Upper lobe of left lung (tissue), 6 donors: ENCODE data around the gene COL23A1. TPM values are rescaled to one million over a fixed set of nuclear protein-coding genes. Genes with fewer than 3 reads are reported as not detected.

Experiments
- ATAC-seq, 2 donors: fragments of 200-7000 bp; cut with Tn5 transposase; one replicate each; pipeline ENCODE4 v1.9.1; 2022; ENCODE audit warnings: mild to moderate bottlenecking in 2 of 2, moderate library complexity in 2 of 2; ENCODE audit not compliant: low FRiP score in 2 of 2
- DNase-seq, 2 donors: peaks; one replicate each; pipeline ENCODE4 v3.0.0-alpha.2; 2019 to 2020
- H3K27ac ChIP-seq, 4 donors: fragments of 200-600 bp; sonication (generic); one replicate each; pipeline ENCODE4 v1.5.1; 2016 to 2019
- H3K27me3 ChIP-seq, 4 donors: fragments of 200-600 bp; sonication (generic); one replicate each; pipeline ENCODE4 v1.5.1; 2017 to 2019
- H3K36me3 ChIP-seq, 4 donors: fragments of 200-600 bp; sonication (generic); one replicate each; pipeline ENCODE4 v1.5.1; 2016 to 2019
- H3K4me1 ChIP-seq, 4 donors: fragments of 200-600 bp; sonication (generic); one replicate each; pipeline ENCODE4 v1.5.1; 2018 to 2019
- H3K4me3 ChIP-seq, 4 donors: fragments of 200-600 bp; sonication (generic); one replicate each; pipeline ENCODE4 v1.5.1; 2017 to 2019; ENCODE audit warnings: mild to moderate bottlenecking in 2 of 4, moderate library complexity in 1 of 4
- H3K9me3 ChIP-seq, 4 donors: fragments of 200-600 bp; sonication (generic); one replicate each; pipeline ENCODE4 v1.5.1; 2018 to 2019
- EP300 ChIP-seq, 4 donors: sonication (generic); formaldehyde crosslinking; IDR thresholded peaks; one replicate each; pipeline ENCODE4 v1.5.1; 2017; ENCODE audit warnings: antibody characterized with exemption in 4 of 4, control low read depth in 2 of 4
- POLR2A ChIP-seq, 4 donors: fragments of 450-650 bp; IDR thresholded peaks; one replicate each; pipeline ENCODE4 v1.5.1; 2016 to 2017; ENCODE audit warnings: antibody characterized with exemption in 4 of 4, mild to moderate bottlenecking in 2 of 4
- POLR2AphosphoS5 ChIP-seq, 2 donors: sonication (generic); formaldehyde crosslinking; IDR thresholded peaks; one replicate each; pipeline ENCODE4 v1.5.1; 2017; ENCODE audit warnings: antibody characterized with exemption in 2 of 2
- WGBS, 2 donors: methylation state at CpG; one replicate each; pipeline ENCODE4 v1.1.5; 2017 to 2018; 5-methylcytosine and 5-hydroxymethylcytosine counted together
- total RNA-seq, 6 donors: library from RNA; depleted of rRNA in 4 of 6; stranded (reverse); fragments of >200 nt in 4 of 6; gene quantifications; one replicate each; pipeline versions ENCODE4 v1.1.0 to v1.2.1, GENCODE V29; 2016 to 2021
- TF ChIP-seq, protein P1 (sequence below), 6 experiments: fragments of 450-650 bp in 4 of 6; fragments of 200-600 bp in 2 of 6; sonication (generic) in 2 of 6; IDR thresholded peaks; one replicate each; pipeline ENCODE4 v1.5.1; 2016 to 2019; ENCODE audit warnings: antibody characterized with exemption in 6 of 6
- donor health status: DM: no; HTN: no; CAD: no; lungs with moderate emphysema.
- donor health status: DM: no; HTN: yes; CAD: no; lungs with severe emphysema.

The COL23A1 gene
- total RNA-seq, 6 donors from 2014 or later: 0.61 to 3.1 (median 1.5) TPM

GRCh38 chr5:178496642-178497041 lies 93.6 kb downstream of the COL23A1 start:
- no peak overlapping the region for H3K27ac ChIP-seq
- H3K9me3 ChIP-seq: no peaks in the 10 kb centered on the region
- no peaks in the 10 kb centered on the region for H3K36me3 ChIP-seq
- ATAC-seq (peak in 1 of 2 donors; percentile 8), DNase-seq (no peak)
- no peaks in the 10 kb centered on the region for H3K27me3 ChIP-seq
- no peaks in the 10 kb centered on the region for H3K4me1 ChIP-seq
- TF ChIP-seq POLR2A (IDR thresholded peaks at IDR 0.05) (no peak), POLR2AphosphoS5 (IDR thresholded peaks at IDR 0.05) (no peak), EP300 (IDR thresholded peaks at IDR 0.05) (no peak)
- TF ChIP-seq, protein P1, sequence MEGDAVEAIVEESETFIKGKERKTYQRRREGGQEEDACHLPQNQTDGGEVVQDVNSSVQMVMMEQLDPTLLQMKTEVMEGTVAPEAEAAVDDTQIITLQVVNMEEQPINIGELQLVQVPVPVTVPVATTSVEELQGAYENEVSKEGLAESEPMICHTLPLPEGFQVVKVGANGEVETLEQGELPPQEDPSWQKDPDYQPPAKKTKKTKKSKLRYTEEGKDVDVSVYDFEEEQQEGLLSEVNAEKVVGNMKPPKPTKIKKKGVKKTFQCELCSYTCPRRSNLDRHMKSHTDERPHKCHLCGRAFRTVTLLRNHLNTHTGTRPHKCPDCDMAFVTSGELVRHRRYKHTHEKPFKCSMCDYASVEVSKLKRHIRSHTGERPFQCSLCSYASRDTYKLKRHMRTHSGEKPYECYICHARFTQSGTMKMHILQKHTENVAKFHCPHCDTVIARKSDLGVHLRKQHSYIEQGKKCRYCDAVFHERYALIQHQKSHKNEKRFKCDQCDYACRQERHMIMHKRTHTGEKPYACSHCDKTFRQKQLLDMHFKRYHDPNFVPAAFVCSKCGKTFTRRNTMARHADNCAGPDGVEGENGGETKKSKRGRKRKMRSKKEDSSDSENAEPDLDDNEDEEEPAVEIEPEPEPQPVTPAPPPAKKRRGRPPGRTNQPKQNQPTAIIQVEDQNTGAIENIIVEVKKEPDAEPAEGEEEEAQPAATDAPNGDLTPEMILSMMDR (IDR thresholded peaks at IDR 0.05): no peak
- 57 to 73% methylated on average over 1 of the region's 1 CpG for WGBS, 2 donors
- no peak overlapping the region for H3K4me3 ChIP-seq

GRCh38 chr5:178496214-178496613 lies 94.0 kb downstream of the COL23A1 start:
- Histone ChIP-seq H3K27ac (no peak overlapping the region), H3K4me1 (no peaks in the 10 kb centered on the region), H3K27me3 (no peaks in the 10 kb centered on the region), H3K4me3 (no peak overlapping the region), H3K36me3 (no peaks in the 10 kb centered on the region), H3K9me3 (no peaks in the 10 kb centered on the region)
- DNase-seq (no peak), ATAC-seq (no peak)
- WGBS, 2 donors: 89 to 90% methylated on average over 5 of the region's 5 CpGs
- TF ChIP-seq, protein P1 (IDR thresholded peaks at IDR 0.05): no peak
- TF ChIP-seq POLR2A (IDR thresholded peaks at IDR 0.05) (no peak), EP300 (IDR thresholded peaks at IDR 0.05) (no peak), POLR2AphosphoS5 (IDR thresholded peaks at IDR 0.05) (no peak)

GRCh38 chr5:178495706-178496105 lies 94.5 kb downstream of the COL23A1 start:
- DNase-seq: no peak
- no peaks in the 10 kb centered on the region for H3K36me3 ChIP-seq
- no peaks in the 10 kb centered on the region for H3K27me3 ChIP-seq
- 71 to 89% methylated on average over 4 of the region's 4 CpGs for WGBS, 2 donors
- no peak for ATAC-seq
- no peak overlapping the region for H3K4me3 ChIP-seq
- no peak overlapping the region for H3K27ac ChIP-seq
- H3K9me3 ChIP-seq: no peaks in the 10 kb centered on the region
- TF ChIP-seq POLR2AphosphoS5 (IDR thresholded peaks at IDR 0.05) (no peak), POLR2A (IDR thresholded peaks at IDR 0.05) (no peak), EP300 (IDR thresholded peaks at IDR 0.05) (no peak)
- TF ChIP-seq, protein P1 (IDR thresholded peaks at IDR 0.05): no peak
- no peaks in the 10 kb centered on the region for H3K4me1 ChIP-seq

DNA sequence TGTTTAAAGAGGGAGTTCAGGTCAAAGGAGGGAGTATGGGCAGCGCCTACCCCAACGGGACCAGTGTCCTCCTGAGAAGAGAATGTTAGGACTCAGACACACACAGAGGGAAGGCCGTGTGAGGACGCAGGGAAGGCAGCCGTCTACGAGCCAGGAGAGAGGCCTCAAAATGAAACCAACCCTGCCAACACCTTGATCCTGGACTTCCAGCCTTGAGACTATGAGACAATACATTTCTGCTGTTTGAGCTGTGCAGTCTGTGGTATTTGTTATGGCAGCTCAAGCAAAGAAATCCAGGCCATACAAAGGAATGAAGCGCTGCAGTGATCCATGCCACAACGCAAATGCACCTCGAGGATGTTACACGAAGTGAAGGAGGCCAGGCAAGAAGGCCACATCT lies 97.9 kb downstream of the COL23A1 start:
- H3K27ac ChIP-seq: no peak overlapping the region
- DNase-seq (no peak), ATAC-seq (no peak)
- H3K4me1 ChIP-seq: no peaks in the 10 kb centered on the region
- no peaks in the 10 kb centered on the region for H3K36me3 ChIP-seq
- no peaks in the 10 kb centered on the region for H3K9me3 ChIP-seq
- TF ChIP-seq EP300 (IDR thresholded peaks at IDR 0.05) (no peak), POLR2AphosphoS5 (IDR thresholded peaks at IDR 0.05) (no peak), POLR2A (IDR thresholded peaks at IDR 0.05) (no peak)
- TF ChIP-seq, protein P1 (IDR thresholded peaks at IDR 0.05): no peak
- no peak overlapping the region for H3K4me3 ChIP-seq
- H3K27me3 ChIP-seq: no peaks in the 10 kb centered on the region
- 95 to 96% methylated on average over 10 of the region's 10 CpGs for WGBS, 2 donors

- no peaks in the 10 kb centered on the region for H3K36me3 ChIP-seq
- no peak for DNase-seq
- ATAC-seq: peak in 1 of 2 donors; percentile 37
- H3K4me3 ChIP-seq: no peak overlapping the region
- no peak for TF ChIP-seq EP300 (IDR thresholded peaks at IDR 0.05)
- TF ChIP-seq POLR2AphosphoS5 (IDR thresholded peaks at IDR 0.05): no peak
- peak in 1 of 4 donors; percentile 17 for TF ChIP-seq POLR2A (IDR thresholded peaks at IDR 0.05)
- TF ChIP-seq, protein P1 (IDR thresholded peaks at IDR 0.05): no peak
- H3K27ac ChIP-seq: no peak overlapping the region
- H3K4me1 ChIP-seq: no peaks in the 10 kb centered on the region
- no peaks in the 10 kb centered on the region for H3K9me3 ChIP-seq
- 66 to 76% methylated on average over 11 of the region's 11 CpGs for WGBS, 2 donors
- H3K27me3 ChIP-seq: no peaks in the 10 kb centered on the region
Measured at GRCh38 chr5:178490935-178491652, 99.1 kb downstream of the COL23A1 start.
